Activated CD8-positive, alpha-beta memory T cell treated with anti-CD3 and anti-CD28 coated beads for 48 hours (primary cell): ENCODE results near the gene TADA1.

ENCODE experiments used
- DNase-seq, 3 experiments: peaks; one replicate each; pipeline ENCODE4 v3.0.0-alpha.2; 2020; ENCODE audit warnings: low read depth in 2 of 3, low spot score in 2 of 3

TADA1 gene

DNA sequence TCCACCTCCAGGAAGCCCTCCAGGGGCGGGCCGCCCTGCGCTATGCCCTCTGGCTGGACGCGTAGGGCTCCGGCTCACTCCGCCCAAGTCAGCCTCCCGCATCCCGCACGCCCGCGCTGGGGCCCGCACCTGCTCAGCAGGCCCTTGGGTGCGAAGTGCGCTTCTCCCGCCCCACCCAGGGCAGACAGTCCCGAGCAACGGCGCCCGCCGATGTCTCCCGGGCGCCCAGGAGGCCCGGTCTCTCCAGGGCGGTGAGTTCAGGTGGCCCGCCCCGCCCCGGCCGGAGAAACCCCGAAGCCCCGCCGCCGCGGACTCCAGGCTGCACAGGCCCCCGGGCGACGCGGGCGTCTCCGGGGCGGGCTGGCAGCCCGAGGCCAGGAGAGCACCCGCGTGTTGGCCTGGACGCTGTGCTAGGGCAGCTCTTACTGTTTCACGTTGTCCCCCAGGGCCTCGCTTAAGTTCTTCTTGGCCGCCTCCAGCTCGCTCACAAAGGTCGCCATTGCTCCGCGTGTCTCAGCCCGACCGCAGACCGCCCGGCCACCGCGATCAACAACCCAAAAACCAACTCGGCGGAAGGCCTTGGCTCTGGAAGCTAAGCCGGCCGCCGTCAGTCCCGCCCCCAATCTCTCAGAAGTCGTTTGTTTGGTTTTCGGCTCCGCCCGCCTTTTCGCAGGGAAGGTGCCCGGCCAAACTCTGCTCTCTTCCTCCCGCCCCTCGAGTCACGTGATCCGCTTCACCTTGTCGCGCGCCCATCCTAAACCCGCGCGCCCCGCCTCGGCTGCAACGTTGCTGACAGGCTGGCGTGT lies at the start of gene TADA1:
TADA1 (minus strand) TSS at position 531 of the 806 bp plus-strand sequence; CDS start at position 500, 31 bp downstream.
- DNase-seq, result peak; percentile 87 to 93 (median 90)

DNA sequence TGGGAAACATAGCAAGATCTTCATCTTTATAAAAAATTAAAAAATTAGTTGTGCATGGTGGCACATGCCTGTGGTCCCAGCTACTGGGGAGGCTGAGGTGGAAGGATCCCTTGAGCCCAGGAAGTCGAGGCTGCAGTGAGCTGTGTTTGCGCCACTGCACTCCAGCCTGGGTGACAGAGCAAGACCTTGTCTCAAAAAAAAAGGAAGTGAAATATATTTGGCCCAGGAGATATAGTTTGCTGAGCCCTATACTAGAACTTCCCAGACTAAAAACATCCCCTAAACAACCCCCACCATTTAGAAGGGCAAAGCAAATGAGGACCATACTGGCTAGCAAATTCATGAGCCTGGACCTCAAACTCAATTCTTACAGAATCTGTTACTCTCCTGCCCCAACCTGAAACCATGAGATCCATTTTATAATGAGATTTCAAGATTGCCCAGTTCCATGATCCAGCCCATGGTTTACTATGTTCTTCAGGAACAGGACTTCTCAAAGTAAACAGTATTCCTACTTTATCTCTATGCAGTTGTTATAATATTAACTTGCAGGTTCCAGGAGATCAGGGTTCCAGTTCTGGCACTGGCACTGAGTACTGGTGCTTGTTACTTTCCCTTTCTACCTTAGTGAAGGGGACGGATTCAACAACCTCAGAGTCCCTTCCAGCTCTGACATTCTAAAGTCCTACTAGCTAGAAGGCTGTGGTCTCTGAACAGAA lies 48.9 kb upstream of the TADA1 start:
- no peak for DNase-seq

- DNase-seq, result no peak
Observed at GRCh38 chr1:166920561-166921475, 44.8 kb upstream of the TADA1 start.

GRCh38 chr1:166918956-166919316 lies 42.9 kb upstream of the TADA1 start:
- no peak for DNase-seq

GRCh38 chr1:166918088-166918955 lies 42.3 kb upstream of the TADA1 start:
- no peak for DNase-seq

DNA sequence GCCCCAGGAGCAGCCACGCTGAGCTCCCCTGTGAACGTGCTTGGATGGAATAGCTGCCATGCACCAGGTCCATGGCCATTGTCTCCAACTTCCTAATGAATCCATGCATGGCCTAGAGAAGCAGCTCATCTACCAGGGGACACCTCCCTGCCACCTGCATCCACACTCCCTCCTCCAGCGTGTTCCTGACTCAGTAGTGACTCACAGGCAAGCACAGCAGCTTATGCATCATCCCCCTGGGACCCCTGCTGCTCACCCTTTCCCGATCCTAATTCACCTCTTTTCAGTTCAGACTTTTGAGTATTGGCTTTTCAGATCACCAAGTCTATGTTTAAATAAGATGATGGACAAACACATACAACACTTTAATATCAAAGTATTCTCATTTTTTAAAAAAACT lies 39.9 kb upstream of the TADA1 start:
- no peak for DNase-seq

DNA sequence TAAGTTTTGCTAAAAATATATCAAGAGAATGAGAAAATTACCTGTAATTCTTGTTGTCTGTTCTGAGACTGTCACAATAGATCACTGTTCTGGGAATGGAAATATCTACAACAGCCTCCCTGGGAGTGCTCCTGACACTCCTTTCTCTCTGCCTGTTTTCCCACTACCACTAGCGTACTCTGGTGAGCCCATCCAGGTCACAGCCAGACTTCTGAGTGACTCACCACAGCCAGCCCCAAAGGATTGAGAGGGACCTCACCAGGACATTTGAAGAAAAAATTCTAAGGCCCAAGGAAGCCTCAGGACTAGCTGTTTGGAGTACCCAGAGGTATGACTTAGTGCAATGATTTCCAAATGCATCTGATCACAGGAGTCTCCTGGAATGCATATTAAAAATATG lies 39.0 kb upstream of the TADA1 start:
- DNase-seq, result no peak

- no peak for DNase-seq
Observed at GRCh38 chr1:166914111-166914510, 38.0 kb upstream of the TADA1 start.

- DNase-seq, result no peak
Observed at GRCh38 chr1:166911624-166912023, 35.6 kb upstream of the TADA1 start.

GRCh38 chr1:166910396-166910994 lies 34.4 kb upstream of the TADA1 start:
- DNase-seq, result peak in 2 of 3 experiments; percentile 17 to 33

GRCh38 chr1:166908942-166909341 lies 32.9 kb upstream of the TADA1 start:
- DNase-seq, result no peak

DNA sequence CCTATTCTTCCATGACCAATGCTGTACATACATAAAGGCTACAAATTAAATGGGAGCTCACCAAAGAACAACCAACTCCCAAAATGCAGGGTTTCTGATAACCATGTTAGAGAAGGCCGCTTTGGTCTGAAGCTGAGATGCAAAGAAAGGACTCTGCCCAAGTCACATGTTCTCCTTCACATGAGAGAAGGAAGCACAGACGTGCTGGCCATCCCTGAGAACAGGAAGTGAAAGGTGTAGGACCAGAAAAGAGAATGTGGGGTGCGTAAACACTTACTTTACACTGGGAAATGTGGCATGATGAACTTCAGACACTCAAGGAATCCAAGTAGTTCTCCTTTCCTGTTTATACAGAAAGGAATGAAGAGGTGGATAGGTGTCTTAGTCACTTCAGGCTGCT lies 31.7 kb upstream of the TADA1 start:
- no peak for DNase-seq

DNA sequence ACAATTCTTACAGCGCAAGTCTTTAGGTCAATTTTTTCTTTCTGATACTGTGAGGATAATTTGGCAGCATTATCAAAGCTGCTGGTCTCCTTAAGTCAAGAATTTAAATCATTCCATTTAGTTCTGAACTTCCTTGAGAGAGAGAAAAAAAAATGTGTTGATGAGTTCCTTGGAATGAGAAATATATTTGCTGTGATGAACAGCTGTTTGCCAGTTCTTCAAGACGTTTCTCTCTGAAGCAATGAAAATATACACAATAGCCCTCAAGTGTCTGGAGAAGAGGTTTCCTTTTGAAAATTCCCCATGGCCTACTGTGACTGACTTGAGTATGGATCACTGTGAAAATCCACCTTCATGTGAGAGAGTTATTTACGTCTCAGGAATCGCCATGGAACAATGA lies 31.0 kb upstream of the TADA1 start:
- DNase-seq, result no peak

GRCh38 chr1:166906647-166907046 lies 30.6 kb upstream of the TADA1 start:
- no peak for DNase-seq

DNA sequence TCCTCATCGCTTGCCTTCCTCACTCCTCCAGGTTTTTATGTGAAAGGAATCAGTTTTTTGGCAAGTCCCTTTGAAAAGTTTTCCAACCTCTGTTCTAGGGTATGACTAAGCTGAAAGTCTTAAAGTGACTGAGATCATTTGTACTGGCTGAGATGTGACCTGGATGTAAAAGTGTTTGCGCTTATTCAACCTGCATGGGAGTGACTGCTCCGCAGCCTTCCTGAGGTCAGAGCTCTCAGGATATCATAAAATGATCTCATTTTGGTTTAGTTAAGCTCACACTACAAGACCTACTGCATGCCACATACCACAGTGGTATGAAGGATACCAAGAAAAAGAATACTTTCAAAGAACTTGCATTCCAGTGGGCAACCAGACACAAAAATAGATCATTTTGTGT lies 29.8 kb upstream of the TADA1 start:
- DNase-seq, result no peak

DNA sequence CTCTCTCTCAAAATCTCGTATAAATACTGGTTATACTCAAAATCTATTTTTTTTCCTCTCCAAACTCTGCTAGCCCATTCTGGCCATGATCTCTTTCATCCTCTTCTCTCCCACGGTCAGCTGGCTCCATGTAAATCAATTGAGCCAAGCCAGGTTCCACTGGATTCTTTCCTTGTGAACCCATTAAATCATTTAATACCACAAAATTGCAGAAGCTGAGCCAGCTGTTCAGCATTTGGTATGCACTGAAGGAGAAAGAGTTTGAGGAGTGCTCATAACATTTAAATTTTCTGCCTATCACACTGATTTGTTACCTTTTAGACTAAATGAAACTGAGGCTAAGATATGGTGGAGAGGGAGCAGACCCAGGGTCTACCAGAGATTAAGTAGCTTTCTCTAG lies 29.1 kb upstream of the TADA1 start:
- no peak for DNase-seq

- no peak for DNase-seq
Observed at GRCh38 chr1:166903232-166903631, 27.2 kb upstream of the TADA1 start.

GRCh38 chr1:166902279-166902678 lies 26.2 kb upstream of the TADA1 start:
- no peak for DNase-seq

DNA sequence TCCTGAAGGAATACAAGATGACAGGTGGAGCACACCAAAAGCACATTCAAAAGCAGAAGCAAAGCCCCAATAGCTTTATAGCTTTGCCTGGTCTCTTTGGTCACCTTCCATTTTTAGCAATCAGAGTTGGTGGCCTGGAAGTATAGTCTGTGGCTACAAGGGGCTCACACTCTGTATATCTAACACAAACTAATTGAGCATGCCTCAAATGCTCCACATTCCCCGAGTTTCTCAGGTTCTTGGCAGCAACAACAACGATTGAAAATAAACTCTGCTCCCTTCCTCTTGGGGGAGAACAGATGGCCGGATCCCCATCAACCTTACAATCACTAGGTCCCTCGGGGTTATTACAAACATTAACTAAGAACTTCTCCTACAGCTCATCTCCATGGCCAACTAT lies 24.9 kb upstream of the TADA1 start:
- no peak for DNase-seq

GRCh38 chr1:166899769-166900168 lies 23.7 kb upstream of the TADA1 start:
- no peak for DNase-seq
